HL-60 (cell line): ENCODE results near the gene ORM2.

ENCODE experiments used
- DNase-seq, 2 experiments: peaks; one replicate each; pipeline ENCODE4 v3.0.0-alpha.2; 2010 to 2020; ENCODE audit warnings: low read depth in 1 of 2, low spot score in 1 of 2
- H3K27ac ChIP-seq: fragments of 250-450 bp; sonication (Bioruptor Pico); replicated peaks from 2 replicates; pipeline ENCODE4 v1.5.1; 2020; ENCODE audit warnings: mild to moderate bottlenecking, moderate library complexity
- H3K27me3 ChIP-seq: fragments of 250-450 bp; sonication (Bioruptor Pico); 2 replicates; pipeline ENCODE4 v1.5.1; 2021; ENCODE audit warnings: mild to moderate bottlenecking, moderate library complexity; ENCODE audit not compliant: insufficient read depth, poor library complexity, severe bottlenecking
- H3K4me3 ChIP-seq: replicated peaks from 2 replicates; pipeline ENCODE4 v1.5.1; 2011; ENCODE audit warnings: mild to moderate bottlenecking, control low read depth, low read length; ENCODE audit not compliant: insufficient read depth
- CTCF ChIP-seq: IDR thresholded peaks from one replicate; pipeline ENCODE4 v1.5.1; 2011; ENCODE audit warnings: low read length, control low read depth, inconsistent platforms; ENCODE audit not compliant: insufficient read depth
- GABPA ChIP-seq: IDR thresholded peaks from 2 replicates; pipeline ENCODE4 v1.6.1; 2012; ENCODE audit warnings: low read depth
- POLR2AphosphoS5 ChIP-seq: IDR thresholded peaks from 2 replicates; pipeline ENCODE4 v1.6.1; 2012; ENCODE audit warnings: low read depth
- SPI1 ChIP-seq: IDR thresholded peaks from 2 replicates; pipeline ENCODE4 v1.6.1; 2012; ENCODE audit warnings: low read depth, mild to moderate bottlenecking, borderline replicate concordance
- TF ChIP-seq, protein P1 (sequence below): IDR thresholded peaks from 2 replicates; pipeline ENCODE4 v1.6.1; 2012; ENCODE audit warnings: low read depth; ENCODE audit not compliant: insufficient replicate concordance

ORM2 gene

GRCh38 chr9:114308361-114308950 lies 21.2 kb upstream of the ORM2 start:
- Histone ChIP-seq H3K4me3 (no peak overlapping the region), H3K27me3 (no peaks in the 10 kb centered on the region), H3K27ac (no peak overlapping the region)
- no peak for TF ChIP-seq POLR2AphosphoS5
- TF ChIP-seq CTCF, result no peak
- TF ChIP-seq SPI1, result no peak
- TF ChIP-seq, protein P1, sequence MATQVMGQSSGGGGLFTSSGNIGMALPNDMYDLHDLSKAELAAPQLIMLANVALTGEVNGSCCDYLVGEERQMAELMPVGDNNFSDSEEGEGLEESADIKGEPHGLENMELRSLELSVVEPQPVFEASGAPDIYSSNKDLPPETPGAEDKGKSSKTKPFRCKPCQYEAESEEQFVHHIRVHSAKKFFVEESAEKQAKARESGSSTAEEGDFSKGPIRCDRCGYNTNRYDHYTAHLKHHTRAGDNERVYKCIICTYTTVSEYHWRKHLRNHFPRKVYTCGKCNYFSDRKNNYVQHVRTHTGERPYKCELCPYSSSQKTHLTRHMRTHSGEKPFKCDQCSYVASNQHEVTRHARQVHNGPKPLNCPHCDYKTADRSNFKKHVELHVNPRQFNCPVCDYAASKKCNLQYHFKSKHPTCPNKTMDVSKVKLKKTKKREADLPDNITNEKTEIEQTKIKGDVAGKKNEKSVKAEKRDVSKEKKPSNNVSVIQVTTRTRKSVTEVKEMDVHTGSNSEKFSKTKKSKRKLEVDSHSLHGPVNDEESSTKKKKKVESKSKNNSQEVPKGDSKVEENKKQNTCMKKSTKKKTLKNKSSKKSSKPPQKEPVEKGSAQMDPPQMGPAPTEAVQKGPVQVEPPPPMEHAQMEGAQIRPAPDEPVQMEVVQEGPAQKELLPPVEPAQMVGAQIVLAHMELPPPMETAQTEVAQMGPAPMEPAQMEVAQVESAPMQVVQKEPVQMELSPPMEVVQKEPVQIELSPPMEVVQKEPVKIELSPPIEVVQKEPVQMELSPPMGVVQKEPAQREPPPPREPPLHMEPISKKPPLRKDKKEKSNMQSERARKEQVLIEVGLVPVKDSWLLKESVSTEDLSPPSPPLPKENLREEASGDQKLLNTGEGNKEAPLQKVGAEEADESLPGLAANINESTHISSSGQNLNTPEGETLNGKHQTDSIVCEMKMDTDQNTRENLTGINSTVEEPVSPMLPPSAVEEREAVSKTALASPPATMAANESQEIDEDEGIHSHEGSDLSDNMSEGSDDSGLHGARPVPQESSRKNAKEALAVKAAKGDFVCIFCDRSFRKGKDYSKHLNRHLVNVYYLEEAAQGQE, result no peak
- no peak for TF ChIP-seq GABPA
- DNase-seq, result no peak

- H3K27ac ChIP-seq, result no peak overlapping the region
- no peaks in the 10 kb centered on the region for H3K27me3 ChIP-seq
- no peak overlapping the region for H3K4me3 ChIP-seq
- no peak for DNase-seq
- no peak for TF ChIP-seq GABPA
- TF ChIP-seq SPI1, result no peak
- no peak for TF ChIP-seq CTCF
- TF ChIP-seq, protein P1, result no peak
- TF ChIP-seq POLR2AphosphoS5, result no peak
Measured at GRCh38 chr9:114309096-114309495, 20.6 kb upstream of the ORM2 start.

GRCh38 chr9:114310471-114311450 lies 18.9 kb upstream of the ORM2 start:
- Histone ChIP-seq H3K27me3 (no peaks in the 10 kb centered on the region), H3K27ac (no peak overlapping the region), H3K4me3 (no peak overlapping the region)
- TF ChIP-seq GABPA, result no peak
- no peak for TF ChIP-seq POLR2AphosphoS5
- TF ChIP-seq CTCF, result no peak
- TF ChIP-seq, protein P1, result no peak
- no peak for TF ChIP-seq SPI1
- no peak for DNase-seq
